ENCODE results near the gene CDK3. TPM values are rescaled to one million over a fixed set of nuclear protein-coding genes. Genes with fewer than 3 reads are reported as not detected.

The CDK3 gene
- total RNA-seq, 1 donor from 2014 or later, result 34.7 TPM

DNA sequence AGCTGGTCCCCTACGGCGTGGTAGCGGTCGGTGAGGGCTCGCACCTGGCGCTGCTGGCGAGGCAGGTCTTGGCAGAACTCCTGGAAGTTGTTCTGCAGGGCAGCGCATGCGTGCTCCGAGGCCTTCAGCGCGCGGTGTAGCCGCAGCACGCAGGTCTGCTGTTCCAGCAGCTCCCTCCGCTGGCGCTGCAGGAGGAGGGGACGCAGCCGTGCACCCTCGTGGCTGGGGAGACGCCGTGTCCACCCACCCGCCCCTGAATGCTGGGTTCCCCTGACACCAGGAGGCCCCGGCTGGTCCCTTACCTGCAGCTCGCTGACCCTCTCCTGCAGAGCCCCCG, 14.2 kb downstream of the CDK3 start:
- no peak overlapping the region for H3K27ac Mint-ChIP-seq
- no peak overlapping the region for H3K4me3 Mint-ChIP-seq
- peaks cover 11% of the 10 kb centered on the region for H3K4me1 Mint-ChIP-seq
- TF ChIP-seq CTCF (IDR thresholded peaks at IDR 0.05; ENCODE audit: unreplicated experiment), result no peak
- no peaks in the 10 kb centered on the region for H3K36me3 Mint-ChIP-seq
- no peak for DNase-seq (ENCODE audit: low spot score in 2 of 2, unreplicated experiment in 2 of 2)
- no peaks in the 10 kb centered on the region for H3K9me3 Mint-ChIP-seq
- H3K27me3 Mint-ChIP-seq (ENCODE audit: low read depth), result peaks cover 5% of the 10 kb centered on the region

- peaks cover 11% of the 10 kb centered on the region for H3K4me1 Mint-ChIP-seq
These were observed 17.1 kb downstream of the CDK3 start for GRCh38 chr17:76017481-76018339.

DNA sequence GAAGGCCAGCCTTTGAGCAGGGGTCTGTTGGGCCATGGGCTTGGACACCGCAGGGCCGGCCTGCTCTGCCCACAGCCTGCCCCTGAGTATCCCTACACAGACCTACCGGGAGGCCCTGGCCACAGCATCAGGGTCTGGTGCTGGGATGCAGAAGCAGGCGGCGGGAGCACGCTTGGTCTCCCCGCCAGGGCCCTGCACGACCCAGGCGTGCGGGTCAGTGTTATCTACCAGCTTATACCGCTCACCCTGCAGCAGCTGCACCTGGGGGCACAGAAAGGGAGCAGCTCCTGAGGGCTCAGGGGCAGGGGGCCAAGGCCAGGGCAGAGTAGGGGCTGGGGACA, 17.7 kb downstream of the CDK3 start:
- Mint-ChIP-seq H3K4me3 (no peak overlapping the region), H3K27ac (no peak overlapping the region)
- no peak for DNase-seq (ENCODE audit: low spot score in 2 of 2, unreplicated experiment in 2 of 2)

More at GRCh38 chr17:76017481-76018339, 17.1 kb downstream of the CDK3 start:
- no peak overlapping the region for H3K4me3 Mint-ChIP-seq
- no peaks in the 10 kb centered on the region for H3K36me3 Mint-ChIP-seq
- peaks cover 5% of the 10 kb centered on the region for H3K27me3 Mint-ChIP-seq (ENCODE audit: low read depth)
- no peak for TF ChIP-seq CTCF (IDR thresholded peaks at IDR 0.05; ENCODE audit: unreplicated experiment)
- DNase-seq (ENCODE audit: low spot score in 2 of 2, unreplicated experiment in 2 of 2), result no peak
- H3K27ac Mint-ChIP-seq, result no peak overlapping the region
- H3K9me3 Mint-ChIP-seq, result no peaks in the 10 kb centered on the region

DNA sequence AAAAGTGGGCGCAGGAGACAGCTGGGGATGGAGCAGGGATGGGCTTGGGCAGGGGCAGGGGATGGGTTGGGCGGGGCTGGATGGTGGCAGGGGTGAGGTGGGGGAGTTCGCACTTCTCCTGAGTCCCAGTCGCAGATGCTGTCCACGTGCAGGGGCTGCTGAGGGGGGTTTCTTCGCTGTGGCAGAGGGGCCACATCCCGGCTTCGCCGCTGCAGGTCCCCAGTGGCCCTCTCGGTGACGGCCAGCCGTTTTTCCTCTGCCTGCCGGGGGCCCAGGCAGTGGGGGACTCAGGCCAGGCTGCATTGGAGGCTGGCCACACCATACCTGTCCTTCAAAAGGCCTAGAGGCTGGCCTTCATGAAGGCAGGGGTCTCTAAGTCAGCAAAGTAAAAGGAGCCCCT, 18.1 kb downstream of the CDK3 start:
- no peak for DNase-seq (ENCODE audit: low spot score in 2 of 2, unreplicated experiment in 2 of 2)
- Mint-ChIP-seq H3K4me3 (no peak overlapping the region), H3K27me3 (ENCODE audit: low read depth) (peaks cover 5% of the 10 kb centered on the region), H3K36me3 (no peaks in the 10 kb centered on the region), H3K27ac (no peak overlapping the region), H3K9me3 (no peaks in the 10 kb centered on the region), H3K4me1 (peaks cover 6% of the 10 kb centered on the region)
- no peak for TF ChIP-seq CTCF (IDR thresholded peaks at IDR 0.05; ENCODE audit: unreplicated experiment)

More for the DNA sequence above, 17.7 kb downstream of the CDK3 start:
- no peaks in the 10 kb centered on the region for H3K36me3 Mint-ChIP-seq
- TF ChIP-seq CTCF (IDR thresholded peaks at IDR 0.05; ENCODE audit: unreplicated experiment), result no peak
- H3K4me1 Mint-ChIP-seq, result peaks cover 11% of the 10 kb centered on the region
- no peaks in the 10 kb centered on the region for H3K9me3 Mint-ChIP-seq
- H3K27me3 Mint-ChIP-seq (ENCODE audit: low read depth), result peaks cover 5% of the 10 kb centered on the region

GRCh38 chr17:76019833-76020467, 19.3 kb downstream of the CDK3 start:
- Mint-ChIP-seq H3K4me1 (no peaks in the 10 kb centered on the region), H3K9me3 (no peaks in the 10 kb centered on the region), H3K27ac (no peak overlapping the region), H3K27me3 (ENCODE audit: low read depth) (peaks cover 4% of the 10 kb centered on the region), H3K36me3 (no peaks in the 10 kb centered on the region), H3K4me3 (no peak overlapping the region)
- no peak for TF ChIP-seq CTCF (IDR thresholded peaks at IDR 0.05; ENCODE audit: unreplicated experiment)
- DNase-seq (ENCODE audit: low spot score in 2 of 2, unreplicated experiment in 2 of 2), result no peak
